GM19193 (cell line): Measurements from ENCODE around the gene DOCK10.

Experiments used
- POLR2A ChIP-seq: IDR thresholded peaks from 4 replicates; pipeline ENCODE4 v1.6.1; 2011; ENCODE audit not compliant: insufficient read depth, insufficient read length; ENCODE audit errors: extremely low read depth

DOCK10 gene

GRCh38 chr2:224933431-224933830, 108.8 kb downstream of the DOCK10 start:
- no peak for TF ChIP-seq POLR2A

- no peak for TF ChIP-seq POLR2A
Observed at GRCh38 chr2:224932522-224932921, 109.7 kb downstream of the DOCK10 start.

GRCh38 chr2:224931956-224932355, 110.3 kb downstream of the DOCK10 start:
- no peak for TF ChIP-seq POLR2A

- no peak for TF ChIP-seq POLR2A
Observed at GRCh38 chr2:224930990-224931389, 111.3 kb downstream of the DOCK10 start.

GRCh38 chr2:224930124-224930523, 112.1 kb downstream of the DOCK10 start:
- no peak for TF ChIP-seq POLR2A

GRCh38 chr2:224929512-224929911, 112.8 kb downstream of the DOCK10 start:
- no peak for TF ChIP-seq POLR2A

GRCh38 chr2:224927646-224928173, 114.6 kb downstream of the DOCK10 start:
- TF ChIP-seq POLR2A: no peak

GRCh38 chr2:224927011-224927410, 115.3 kb downstream of the DOCK10 start:
- TF ChIP-seq POLR2A: no peak

GRCh38 chr2:224925810-224926100, 116.5 kb downstream of the DOCK10 start:
- no peak for TF ChIP-seq POLR2A

GRCh38 chr2:224925061-224925809, 117.0 kb downstream of the DOCK10 start:
- no peak for TF ChIP-seq POLR2A

GRCh38 chr2:224924631-224925030, 117.6 kb downstream of the DOCK10 start:
- no peak for TF ChIP-seq POLR2A

- TF ChIP-seq POLR2A: no peak
Observed at GRCh38 chr2:224922142-224922727, 120.0 kb downstream of the DOCK10 start.

- no peak for TF ChIP-seq POLR2A
Observed at GRCh38 chr2:224919472-224920110, 122.7 kb downstream of the DOCK10 start.

- no peak for TF ChIP-seq POLR2A
Observed at GRCh38 chr2:224918626-224919471, 123.4 kb downstream of the DOCK10 start.

- no peak for TF ChIP-seq POLR2A
Observed at GRCh38 chr2:224915136-224915535, 127.1 kb downstream of the DOCK10 start.
